Keratinocyte (primary cell): ENCODE data around the gene RASL11A.

Source experiments
- CTCF ChIP-seq, 3 experiments: IDR thresholded peaks in 1 of 3; conservative IDR thresholded peaks in 1 of 3; optimal IDR thresholded peaks in 1 of 3; 2 replicates in 2 of 3; 3 replicates in 1 of 3; pipeline versions ENCODE3 to v1.5.1; 2011; ENCODE audit warnings: low read length in 3 of 3, mild to moderate bottlenecking in 3 of 3, moderate library complexity in 2 of 3, control low read depth in 1 of 3, inconsistent platforms in 1 of 3; ENCODE audit not compliant: insufficient read depth in 2 of 3; ENCODE audit errors: extremely low read depth in 1 of 3
- EZH2 ChIP-seq: IDR thresholded peaks from one replicate; pipeline ENCODE4 v1.6.1; 2012; ENCODE audit warnings: inconsistent platforms, mild to moderate bottlenecking, low read length, moderate library complexity

- no peak for TF ChIP-seq CTCF (optimal IDR thresholded peaks at IDR 0.05 in 1 of 3, IDR thresholded peaks at IDR 0.05 in 1 of 3, conservative IDR thresholded peaks at IDR 0.05 in 1 of 3; ENCODE audit: extremely low read depth in 1 of 3, insufficient read depth in 2 of 3, low read length in 3 of 3)
- no peak for TF ChIP-seq EZH2
These were observed 20.1 kb downstream of the RASL11A start for GRCh38 chr13:27290715-27291114.
